Esophagus squamous epithelium (tissue), 4 donors: ENCODE measurements around the gene MGST3.

ENCODE experiments used
- CTCF ChIP-seq, 6 experiments: fragments of 450-650 bp in 4 of 6; fragments of 200-600 bp in 2 of 6; sonication (generic) in 2 of 6; IDR thresholded peaks; one replicate each; pipeline ENCODE4 v1.5.1; 2016 to 2019; ENCODE audit warnings: antibody characterized with exemption in 6 of 6, mild to moderate bottlenecking in 4 of 6, moderate library complexity in 4 of 6
- POLR2A ChIP-seq, 4 donors: fragments of 450-650 bp; IDR thresholded peaks; one replicate each; pipeline ENCODE4 v1.6.1; 2017; ENCODE audit warnings: antibody characterized with exemption in 4 of 4, mild to moderate bottlenecking in 4 of 4, moderate library complexity in 3 of 4

GRCh38 chr1:165639821-165640623 is 9.0 kb downstream of the MGST3 start:
- TF ChIP-seq CTCF (IDR thresholded peaks at IDR 0.05) (no peak), POLR2A (IDR thresholded peaks at IDR 0.05) (no peak)
